OCI-LY3 (cell line): ENCODE measurements around the gene GMPR.
A peak's percentile ranks its signal among the peaks of the same experiment; 100 is the strongest.

Experiments used
- CTCF ChIP-seq: fragments of 200-600, 300-600 bp; sonication (generic); IDR thresholded peaks from 2 replicates; pipeline ENCODE4 v1.5.1; 2014; ENCODE audit warnings: antibody characterized with exemption, low read length, low read depth
- EZH2phosphoT487 ChIP-seq: fragments of 200-600 bp; shearing (Covaris generic); IDR thresholded peaks from 2 replicates; pipeline ENCODE4 v1.6.1; 2018; ENCODE audit warnings: antibody characterized with exemption, mixed run types, low read depth

- TF ChIP-seq CTCF (peak; percentile 65), EZH2phosphoT487 (no peak)
Measured at GRCh38 chr6:16286151-16286522, 47.8 kb downstream of the GMPR start.
